GM18861 (cell line): ENCODE data around the gene DNTT.
"Not testable (repeated sequence)": the region's sequence is repeated elsewhere in the genome, so short reads cannot be mapped to it uniquely, and the experiment has no call there.

Source experiments
- ATAC-seq: cut with Tn5 transposase; IDR thresholded peaks from one replicate; pipeline ENCODE4 v1.9.1; 2021; ENCODE audit not compliant: unreplicated experiment

Gene DNTT

GRCh38 chr10:96306516-96306915, 2.3 kb downstream of the DNTT start:
- peak; percentile 67 for ATAC-seq

GRCh38 chr10:96308854-96309253, 4.6 kb downstream of the DNTT start:
- ATAC-seq = not testable (repeated sequence)

- ATAC-seq = no peak
These were observed 5.5 kb downstream of the DNTT start for GRCh38 chr10:96309628-96310320.

GRCh38 chr10:96310321-96310669, 6.1 kb downstream of the DNTT start:
- ATAC-seq = no peak

- no peak for ATAC-seq
These were observed 7.0 kb downstream of the DNTT start for GRCh38 chr10:96311180-96311715.

- no peak for ATAC-seq
These were observed 9.1 kb downstream of the DNTT start for GRCh38 chr10:96313344-96313743.

- no peak for ATAC-seq
These were observed 13.0 kb downstream of the DNTT start for GRCh38 chr10:96317067-96317833.

GRCh38 chr10:96319754-96320474, 15.7 kb downstream of the DNTT start:
- ATAC-seq = no peak

- ATAC-seq = no peak
These were observed 17.6 kb downstream of the DNTT start for GRCh38 chr10:96321822-96322221.

GRCh38 chr10:96322275-96322674, 18.0 kb downstream of the DNTT start:
- no peak for ATAC-seq

- ATAC-seq = no peak
These were observed 20.2 kb downstream of the DNTT start for GRCh38 chr10:96324447-96324846.

GRCh38 chr10:96325719-96326373, 21.6 kb downstream of the DNTT start:
- ATAC-seq = peak; percentile 85

- no peak for ATAC-seq
These were observed 23.2 kb downstream of the DNTT start for GRCh38 chr10:96327462-96327861.

GRCh38 chr10:96333101-96333500, 28.9 kb downstream of the DNTT start:
- ATAC-seq = no peak

GRCh38 chr10:96334616-96335526, 30.6 kb downstream of the DNTT start:
- no peak for ATAC-seq

GRCh38 chr10:96337106-96337505, 32.9 kb downstream of the DNTT start:
- ATAC-seq = no peak

GRCh38 chr10:96338279-96338925, 34.2 kb downstream of the DNTT start:
- no peak for ATAC-seq

- ATAC-seq = no peak
These were observed 35.1 kb downstream of the DNTT start for GRCh38 chr10:96339383-96339782.
